Neuronal stem cell (in vitro differentiated cells): Measurements from ENCODE around the gene LRTM1.
A peak's percentile ranks its signal among the peaks of the same experiment; 100 is the strongest.

ENCODE experiments used
- DNase-seq: peaks from one replicate; pipeline ENCODE4 v3.0.0-alpha.2; 2013; ENCODE audit warnings: low spot score
- H2AFZ ChIP-seq: one replicate; pipeline ENCODE4 v1.6.1; 2013; ENCODE audit warnings: mild to moderate bottlenecking, low read length, inconsistent platforms
- H2AK5ac ChIP-seq: 2 replicates; pipeline ENCODE4 v1.6.1; 2013; ENCODE audit warnings: low read depth, mild to moderate bottlenecking, inconsistent platforms, low read length, moderate library complexity, mixed read lengths
- H2BK120ac ChIP-seq: 2 replicates; pipeline ENCODE4 v1.6.1; 2013; ENCODE audit warnings: low read depth, mild to moderate bottlenecking, inconsistent platforms, low read length, moderate library complexity, mixed read lengths
- H2BK12ac ChIP-seq: one replicate; pipeline ENCODE4 v1.6.1; 2013; ENCODE audit warnings: low read length, inconsistent platforms
- H2BK15ac ChIP-seq: 2 replicates; pipeline ENCODE4 v1.6.1; 2013; ENCODE audit warnings: mild to moderate bottlenecking, low read length, inconsistent platforms, mixed read lengths
- H2BK5ac ChIP-seq: one replicate; pipeline ENCODE4 v1.6.1; 2013; ENCODE audit warnings: inconsistent platforms, mild to moderate bottlenecking, low read length, moderate library complexity
- H3K14ac ChIP-seq: one replicate; pipeline ENCODE4 v1.6.1; 2013; ENCODE audit warnings: low read length, inconsistent platforms
- H3K18ac ChIP-seq: 2 replicates; pipeline ENCODE4 v1.6.1; 2013; ENCODE audit warnings: low read length, inconsistent platforms
- H3K23ac ChIP-seq: 2 replicates; pipeline ENCODE4 v1.6.1; 2013; ENCODE audit warnings: low read depth, mild to moderate bottlenecking, mixed read lengths, low read length, inconsistent platforms; ENCODE audit not compliant: poor library complexity
- H3K27ac ChIP-seq: replicated peaks from 3 replicates; pipeline ENCODE4 v1.5.1; 2013; ENCODE audit warnings: low read length, inconsistent platforms
- H3K27me3 ChIP-seq, 3 experiments: 2 replicates each; pipeline ENCODE4 v1.6.1; 2013; ENCODE audit warnings: low read length in 3 of 3, mild to moderate bottlenecking in 2 of 3, inconsistent platforms in 1 of 3, low read depth in 1 of 3, mixed read lengths in 1 of 3, moderate library complexity in 1 of 3; ENCODE audit not compliant: control insufficient read depth in 3 of 3, insufficient read depth in 3 of 3
- H3K36me3 ChIP-seq, 2 donors: replicated peaks in 1 of 2; 2 replicates each; pipeline ENCODE4 v1.6.1; 2013; ENCODE audit warnings: low read length in 2 of 2; ENCODE audit not compliant: control insufficient read depth in 2 of 2, insufficient read depth in 2 of 2
- H3K4ac ChIP-seq: 2 replicates; pipeline ENCODE4 v1.6.1; 2013; ENCODE audit warnings: inconsistent platforms, mild to moderate bottlenecking, low read length, moderate library complexity
- H3K4me1 ChIP-seq, 2 donors: 1 replicate in 1 of 2; 2 replicates in 1 of 2; pipeline ENCODE4 v1.6.1; 2013; ENCODE audit warnings: low read length in 2 of 2, low read depth in 1 of 2; ENCODE audit not compliant: control insufficient read depth in 2 of 2, insufficient read depth in 1 of 2
- H3K4me2 ChIP-seq: one replicate; pipeline ENCODE4 v1.6.1; 2013; ENCODE audit warnings: mild to moderate bottlenecking, low read length, inconsistent platforms; ENCODE audit not compliant: insufficient read depth, poor library complexity, severe bottlenecking
- H3K4me3 ChIP-seq, 2 donors: 2 replicates each; pipeline ENCODE4 v1.5.1; 2013; ENCODE audit warnings: low read length in 2 of 2, mild to moderate bottlenecking in 2 of 2, inconsistent platforms in 1 of 2, moderate library complexity in 1 of 2
- H3K79me1 ChIP-seq: one replicate; pipeline ENCODE4 v1.6.1; 2013; ENCODE audit warnings: low read depth, mild to moderate bottlenecking, inconsistent platforms, low read length, moderate library complexity
- H3K9ac ChIP-seq: one replicate; pipeline ENCODE4 v1.6.1; 2013; ENCODE audit warnings: mild to moderate bottlenecking, low read depth, low read length, inconsistent platforms; ENCODE audit not compliant: poor library complexity
- H3K9me3 ChIP-seq, 2 donors: replicated peaks in 1 of 2; 2 replicates each; pipeline versions ENCODE3 to v1.6.1; 2013; ENCODE audit warnings: low read length in 2 of 2, mild to moderate bottlenecking in 2 of 2, inconsistent platforms in 1 of 2, low read depth in 1 of 2, mixed read lengths in 1 of 2, moderate library complexity in 1 of 2; ENCODE audit not compliant: control insufficient read depth in 2 of 2, insufficient read depth in 1 of 2
- H4K8ac ChIP-seq: one replicate; pipeline ENCODE4 v1.6.1; 2013; ENCODE audit warnings: low read depth, mild to moderate bottlenecking, inconsistent platforms, low read length, moderate library complexity
- H4K91ac ChIP-seq: one replicate; pipeline ENCODE4 v1.6.1; 2013; ENCODE audit warnings: low read length, low read depth, mild to moderate bottlenecking, inconsistent platforms; ENCODE audit not compliant: poor library complexity
- WGBS, 2 donors: extraction: QIAGEN DNeasy Blood & Tissue Kit; methylation state at CpG; one replicate each; pipeline ENCODE4 v1.1.7; 2013; ENCODE audit warnings: missing lambda C conversion rate in 2 of 2, mixed read lengths in 1 of 2; ENCODE audit not compliant: insufficient read length in 2 of 2, insufficient replicate concordance in 1 of 2; ENCODE audit errors: extremely low coverage in 2 of 2; 5-methylcytosine and 5-hydroxymethylcytosine counted together

Gene LRTM1

DNA sequence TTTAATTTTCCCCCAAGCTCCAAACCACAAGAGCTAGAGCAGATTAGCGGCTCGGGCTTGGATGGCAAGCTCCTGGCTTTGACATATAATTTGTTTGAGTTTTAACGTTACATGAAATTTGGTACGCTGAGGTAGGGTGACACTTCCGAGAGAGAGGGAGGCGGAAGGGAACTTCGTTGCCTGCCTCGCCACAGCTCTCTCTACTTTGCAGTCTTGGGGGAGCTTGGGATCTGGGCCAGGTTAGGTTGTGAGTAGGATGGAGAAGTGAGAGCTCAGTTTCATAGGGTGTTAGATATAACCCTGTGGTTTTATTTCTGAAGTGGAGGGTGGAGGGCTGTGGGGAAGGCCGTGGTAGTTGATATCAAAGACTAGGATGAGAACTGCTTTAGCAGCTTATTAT lies 39.7 kb downstream of the LRTM1 start:
- no CpG with 5 or more reads among the region's 9 CpGs for WGBS, 2 donors

DNA sequence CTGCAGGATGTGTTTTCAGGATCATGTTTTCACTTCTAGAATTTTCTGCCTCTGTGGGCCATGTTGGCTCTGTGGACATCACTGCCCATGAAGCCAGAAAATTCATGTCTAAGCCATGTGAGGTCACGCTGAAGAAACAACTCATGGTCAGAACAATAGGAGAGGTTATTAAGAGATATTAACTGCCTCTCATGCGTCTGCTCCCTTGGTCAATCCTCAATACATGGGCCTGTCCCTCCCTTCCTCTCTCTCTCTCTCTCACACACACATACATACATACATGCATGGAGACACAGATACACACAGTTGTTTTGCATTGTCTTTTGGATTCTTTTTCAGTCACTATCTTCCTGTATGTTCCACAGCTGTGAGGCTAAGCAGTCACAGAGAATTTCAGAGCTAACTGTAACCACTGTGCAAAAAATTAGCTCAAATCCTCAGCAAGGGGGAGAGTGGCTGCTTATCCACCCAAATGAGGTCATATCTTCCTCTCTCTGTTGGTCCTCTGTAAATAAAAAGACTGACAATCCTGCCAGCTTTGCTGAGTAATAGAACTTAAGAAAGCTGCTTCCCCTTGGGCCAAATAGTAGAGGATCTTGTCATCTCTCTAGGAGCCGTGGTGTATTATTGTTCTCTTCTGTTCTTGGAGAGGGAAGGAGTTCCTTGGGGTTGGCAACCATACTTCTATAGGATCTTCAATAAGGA lies 45.6 kb downstream of the LRTM1 start:
- no peak overlapping the region for H2AFZ ChIP-seq
- peaks cover 2% of the 10 kb centered on the region in 2 donors for H3K4me1 ChIP-seq
- no peak overlapping the region for H2BK15ac ChIP-seq
- no peaks in the 10 kb centered on the region for H3K9me3 ChIP-seq
- no CpG with 5 or more reads among the region's 3 CpGs for WGBS, 2 donors
- no peak overlapping the region for H4K8ac ChIP-seq
- H2AK5ac ChIP-seq: no peak overlapping the region
- no peak overlapping the region for H2BK12ac ChIP-seq
- H3K4ac ChIP-seq: no peak overlapping the region
- H3K4me3 ChIP-seq: no peak overlapping the region
- no peak overlapping the region for H3K27ac ChIP-seq
- no peaks in the 10 kb centered on the region for H3K36me3 ChIP-seq
- H2BK120ac ChIP-seq: no peak overlapping the region
- H3K79me1 ChIP-seq: no peaks in the 10 kb centered on the region
- H3K23ac ChIP-seq: no peak overlapping the region
- peaks cover 0 to 4% (median 0%) of the 10 kb centered on the region in 3 experiments for H3K27me3 ChIP-seq
- H3K9ac ChIP-seq: no peak overlapping the region
- H3K18ac ChIP-seq: no peak overlapping the region
- no peak overlapping the region for H2BK5ac ChIP-seq
- no peak overlapping the region for H3K14ac ChIP-seq
- DNase-seq: no peak
- no peak overlapping the region for H3K4me2 ChIP-seq
- H4K91ac ChIP-seq: no peak overlapping the region

More for the DNA sequence above, 39.7 kb downstream of the LRTM1 start:
- Histone ChIP-seq H3K18ac (no peak overlapping the region), H3K27me3 (peaks cover 0 to 4% (median 0%) of the 10 kb centered on the region in 3 experiments), H3K14ac (no peak overlapping the region), H2BK12ac (no peak overlapping the region), H2AFZ (no peak overlapping the region), H2BK5ac (no peak overlapping the region), H3K9ac (no peak overlapping the region), H4K8ac (no peak overlapping the region), H3K4ac (no peak overlapping the region), H3K23ac (no peak overlapping the region), H2BK120ac (no peak overlapping the region), H4K91ac (no peak overlapping the region), H3K4me2 (no peak overlapping the region), H3K4me3 (no peak overlapping the region), H3K36me3 (no peaks in the 10 kb centered on the region), H2BK15ac (no peak overlapping the region), H3K4me1 (peaks cover 4 to 5% of the 10 kb centered on the region in 2 donors), H3K9me3 (no peaks in the 10 kb centered on the region), H3K27ac (no peak overlapping the region), H2AK5ac (no peak overlapping the region), H3K79me1 (no peaks in the 10 kb centered on the region)
- no peak for DNase-seq

DNA sequence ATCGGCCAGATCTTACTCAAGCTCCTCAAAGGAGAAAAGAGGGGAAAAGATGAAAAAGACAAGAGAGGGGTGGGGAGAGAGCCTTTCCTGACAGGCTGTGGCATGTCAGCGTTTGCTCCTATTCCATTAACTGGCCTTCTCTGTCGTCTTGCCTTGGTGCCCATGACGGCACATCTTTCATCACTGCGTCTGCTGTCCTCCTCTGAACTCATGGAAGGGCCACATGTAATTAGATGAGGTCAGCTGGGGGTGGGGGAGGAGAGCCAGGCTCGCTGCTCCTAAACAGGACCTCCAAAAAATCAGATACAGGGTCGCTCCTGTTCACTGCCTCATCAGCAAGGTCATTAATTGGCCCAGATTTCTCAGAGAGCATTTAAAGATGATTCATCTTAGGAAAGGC lies 49.7 kb downstream of the LRTM1 start:
- Histone ChIP-seq H2AK5ac (no peak overlapping the region), H3K23ac (no peak overlapping the region), H3K18ac (peak overlapping the region; percentile 28), H3K27ac (no peak overlapping the region), H4K8ac (no peak overlapping the region), H3K27me3 (no peaks in the 10 kb centered on the region), H3K4ac (no peak overlapping the region), H3K14ac (no peak overlapping the region), H4K91ac (no peak overlapping the region), H2BK15ac (no peak overlapping the region), H3K4me1 (peaks cover 2% of the 10 kb centered on the region in 2 donors), H2BK120ac (no peak overlapping the region), H3K4me3 (no peak overlapping the region), H2BK5ac (no peak overlapping the region), H2AFZ (no peak overlapping the region), H3K36me3 (no peaks in the 10 kb centered on the region), H3K9ac (no peak overlapping the region), H2BK12ac (no peak overlapping the region), H3K4me2 (no peak overlapping the region), H3K79me1 (no peaks in the 10 kb centered on the region), H3K9me3 (no peaks in the 10 kb centered on the region)
- WGBS, 2 donors: no CpG with 5 or more reads among the region's 7 CpGs
- no peak for DNase-seq

DNA sequence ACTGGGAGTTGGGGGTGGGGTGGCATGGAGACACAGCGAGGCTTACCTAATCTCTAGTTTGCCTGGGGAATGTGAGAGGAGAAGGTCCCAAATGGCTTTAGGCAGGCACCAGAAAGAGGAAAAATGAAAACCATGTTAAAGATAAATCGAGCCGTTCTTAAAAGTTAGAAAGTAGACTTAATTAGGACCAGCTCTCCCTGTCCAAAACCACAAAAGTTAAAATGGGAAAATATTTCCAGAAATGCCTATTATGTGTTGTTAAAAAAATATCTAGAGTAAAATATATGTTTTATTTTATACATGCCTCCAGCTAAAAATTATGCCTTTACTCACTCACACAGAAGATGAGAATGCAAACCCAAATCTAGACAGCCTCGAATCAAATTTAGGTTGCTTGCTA lies 50.1 kb downstream of the LRTM1 start:
- Histone ChIP-seq H4K91ac (no peak overlapping the region), H2BK12ac (no peak overlapping the region), H3K18ac (no peak overlapping the region), H3K27ac (no peak overlapping the region), H3K27me3 (no peaks in the 10 kb centered on the region), H2AFZ (no peak overlapping the region), H3K23ac (no peak overlapping the region), H3K4me3 (no peak overlapping the region), H3K9me3 (no peaks in the 10 kb centered on the region), H3K79me1 (no peaks in the 10 kb centered on the region), H3K36me3 (no peaks in the 10 kb centered on the region), H2BK120ac (no peak overlapping the region), H2BK5ac (no peak overlapping the region), H3K14ac (no peak overlapping the region), H3K9ac (no peak overlapping the region), H3K4me2 (no peak overlapping the region), H3K4me1 (peaks cover 2% of the 10 kb centered on the region in 2 donors), H3K4ac (no peak overlapping the region), H2AK5ac (no peak overlapping the region), H4K8ac (no peak overlapping the region), H2BK15ac (no peak overlapping the region)
- no peak for DNase-seq
- WGBS, 2 donors: no CpG with 5 or more reads among the region's 4 CpGs
